ENCODE measurements around the gene C1QTNF4. TPM values are rescaled to one million over a fixed set of nuclear protein-coding genes. Genes with fewer than 3 reads are reported as not detected.
A peak's percentile ranks its signal among the peaks of the same experiment; 100 is the strongest.
"Not testable (repeated sequence)": the region's sequence is repeated elsewhere in the genome, so short reads cannot be mapped to it uniquely, and the experiment has no call there.

Gene C1QTNF4
- total RNA-seq, 1 donor from 2014 or later, result 4.3 TPM

DNA sequence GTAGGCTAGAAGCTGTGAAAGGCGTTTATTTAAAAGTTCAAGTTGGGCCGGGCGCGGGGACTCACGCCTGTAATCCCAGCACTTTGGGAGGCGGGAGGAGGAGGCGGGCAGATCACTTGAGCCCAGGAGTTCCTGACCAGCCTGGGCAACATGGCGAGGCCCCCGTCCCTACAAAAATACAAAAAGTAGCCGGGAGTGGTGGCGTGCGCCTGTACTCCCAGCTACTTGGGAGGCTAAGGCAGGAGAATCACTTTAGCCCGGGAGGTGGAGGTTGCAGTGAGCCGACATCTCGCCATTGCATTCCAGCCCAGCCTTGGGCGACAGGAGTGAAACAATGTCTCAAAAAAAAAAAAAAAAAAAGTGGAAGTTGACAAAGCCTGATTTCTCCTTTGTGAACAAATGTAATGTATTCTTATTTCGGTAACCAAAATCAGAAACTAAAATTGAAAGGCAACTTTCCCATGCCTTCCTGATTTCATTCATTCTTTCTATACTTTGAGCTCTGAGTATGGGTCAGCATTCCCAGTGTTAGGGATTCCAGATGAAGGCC is 28.0 kb downstream of the C1QTNF4 start:
- DNase-seq (ENCODE audit: low spot score), result no peak

DNA sequence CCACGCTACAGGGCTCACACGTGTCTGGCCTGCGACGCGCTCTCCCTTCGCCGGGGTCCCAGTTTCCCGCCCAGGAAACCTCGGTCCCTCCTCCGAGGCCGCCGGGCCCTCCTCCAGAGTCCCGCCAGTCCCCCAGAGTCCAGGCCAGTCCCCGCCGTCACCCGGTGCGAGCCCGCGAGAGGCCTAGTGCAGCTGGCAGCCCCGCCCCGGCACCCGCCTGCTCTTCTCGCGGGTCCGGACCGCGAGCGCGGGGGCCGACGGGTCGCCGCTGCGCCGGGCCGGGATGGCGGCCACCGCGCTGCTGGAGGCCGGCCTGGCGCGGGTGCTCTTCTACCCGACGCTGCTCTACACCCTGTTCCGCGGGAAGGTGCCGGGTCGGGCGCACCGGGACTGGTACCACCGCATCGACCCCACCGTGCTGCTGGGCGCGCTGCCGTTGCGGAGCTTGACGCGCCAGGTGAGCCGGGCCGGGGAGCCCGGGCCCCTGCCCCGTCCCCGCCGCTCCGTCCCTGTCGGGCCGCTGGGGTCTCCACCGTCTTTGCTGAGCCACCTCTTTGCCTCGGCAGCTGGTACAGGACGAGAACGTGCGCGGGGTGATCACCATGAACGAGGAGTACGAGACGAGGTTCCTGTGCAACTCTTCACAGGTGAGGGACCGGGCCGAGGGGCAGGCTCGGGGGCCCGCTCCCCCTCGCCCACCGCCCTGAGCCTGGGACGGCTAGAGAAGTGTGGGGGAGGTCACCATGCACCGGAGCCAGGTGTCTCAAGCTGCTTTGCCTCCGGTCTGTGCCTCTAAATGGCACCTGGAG is 28.7 kb downstream of the C1QTNF4 start, which contains the start of gene PTPMT1:
Gene PTPMT1, plus strand, starts transcription at position 260 of the 809 bp plus-strand sequence. Its CDS starts 24 bp downstream, at position 284.
- DNase-seq (ENCODE audit: low spot score), result peak; percentile 73

- no peak for DNase-seq (ENCODE audit: low spot score)
Observed at GRCh38 chr11:47564933-47565339, 29.3 kb downstream of the C1QTNF4 start.

DNA sequence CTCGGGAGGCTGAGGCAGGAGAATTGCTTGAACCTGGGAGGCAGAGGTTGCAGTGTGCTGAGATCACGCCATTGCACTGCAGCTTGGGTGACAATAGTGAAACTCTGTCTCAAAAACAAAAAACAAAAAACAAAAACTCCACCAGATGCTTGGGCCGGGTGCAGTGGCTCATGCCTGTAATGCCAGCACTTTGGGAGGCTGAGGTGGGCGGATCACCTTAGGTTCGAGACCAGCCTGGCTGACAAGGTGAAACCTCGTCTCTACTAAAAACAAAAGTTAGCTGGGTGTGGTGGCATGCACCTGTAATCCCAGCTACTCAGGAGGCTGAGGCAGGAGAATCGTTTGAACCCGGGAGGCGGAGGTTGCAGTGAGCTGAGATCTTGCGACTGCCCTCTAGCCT is 29.8 kb downstream of the C1QTNF4 start:
- not testable (repeated sequence) for DNase-seq (ENCODE audit: low spot score)

- DNase-seq (ENCODE audit: low spot score), result not testable (repeated sequence)
Observed at GRCh38 chr11:47562393-47562792, 31.8 kb downstream of the C1QTNF4 start.

DNA sequence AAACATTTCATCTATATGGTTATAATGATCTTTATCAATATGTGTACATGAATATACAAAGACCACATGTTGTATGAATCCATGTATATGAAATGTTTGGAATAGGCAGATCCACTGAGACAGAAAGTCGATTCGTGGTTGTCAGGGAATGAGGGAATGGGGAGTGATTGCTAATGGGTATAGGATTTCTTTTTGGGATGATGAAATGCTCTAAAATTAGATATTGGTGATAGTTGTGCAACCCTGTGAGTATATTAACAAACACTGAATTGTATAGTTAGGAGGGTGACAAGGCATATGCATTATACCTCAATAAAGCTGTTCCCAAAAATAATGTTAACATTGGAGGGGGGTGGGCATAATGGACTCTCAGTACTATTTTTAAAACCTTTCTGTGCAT is 33.8 kb downstream of the C1QTNF4 start:
- no peak for DNase-seq (ENCODE audit: low spot score)

DNA sequence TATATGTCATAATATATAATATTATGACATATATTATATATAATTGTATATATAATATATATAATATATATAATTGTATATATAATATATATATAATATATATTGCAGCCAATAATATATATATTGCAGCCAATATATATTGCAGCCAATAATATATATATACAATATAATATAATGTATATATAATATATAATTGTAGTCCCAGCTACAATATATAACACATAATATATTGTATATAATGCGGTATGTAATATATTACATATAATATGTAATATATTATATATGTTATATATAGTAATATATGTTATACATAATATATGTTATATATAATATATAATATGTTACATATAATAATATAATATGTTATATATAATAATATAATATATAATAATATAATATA is 35.5 kb downstream of the C1QTNF4 start:
- DNase-seq (ENCODE audit: low spot score), result no peak

DNA sequence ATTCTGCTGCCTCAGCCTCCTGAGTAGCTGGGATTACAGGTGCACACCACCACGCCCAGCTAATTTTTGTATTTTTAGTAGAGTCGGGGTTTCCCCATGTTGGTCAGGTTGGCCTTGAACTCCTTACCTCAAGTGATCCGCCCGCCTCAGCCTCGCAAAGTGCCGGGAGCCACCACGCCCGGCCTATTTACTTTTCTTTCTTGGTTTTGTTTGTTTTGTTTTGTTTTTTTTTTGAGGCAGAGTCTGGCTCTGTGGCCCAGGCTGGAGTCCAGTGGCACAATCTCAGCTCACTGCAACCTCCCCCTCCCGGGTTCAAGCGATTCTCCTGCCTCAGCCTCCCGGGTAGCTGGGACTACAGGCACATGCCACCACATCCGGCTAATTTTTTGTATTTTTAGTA is 37.2 kb downstream of the C1QTNF4 start:
- DNase-seq (ENCODE audit: low spot score), result not testable (repeated sequence)

DNA sequence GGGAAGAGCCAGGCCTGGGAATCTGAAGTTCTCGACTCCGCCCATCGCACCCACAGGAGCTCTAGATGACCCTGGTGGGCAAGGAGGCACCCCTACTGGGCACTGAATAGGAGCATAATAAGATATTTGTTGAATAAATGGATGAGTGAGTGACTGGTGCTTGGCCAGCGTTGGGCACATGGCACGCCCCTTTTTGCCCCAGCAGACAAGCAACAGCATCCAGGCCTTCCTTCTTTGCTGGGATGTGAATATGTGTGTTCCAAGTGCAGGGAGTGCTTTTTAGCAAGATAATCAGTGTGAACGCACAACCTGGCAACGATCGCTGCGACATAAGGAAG is 40.8 kb downstream of the C1QTNF4 start:
- DNase-seq (ENCODE audit: low spot score), result no peak

DNA sequence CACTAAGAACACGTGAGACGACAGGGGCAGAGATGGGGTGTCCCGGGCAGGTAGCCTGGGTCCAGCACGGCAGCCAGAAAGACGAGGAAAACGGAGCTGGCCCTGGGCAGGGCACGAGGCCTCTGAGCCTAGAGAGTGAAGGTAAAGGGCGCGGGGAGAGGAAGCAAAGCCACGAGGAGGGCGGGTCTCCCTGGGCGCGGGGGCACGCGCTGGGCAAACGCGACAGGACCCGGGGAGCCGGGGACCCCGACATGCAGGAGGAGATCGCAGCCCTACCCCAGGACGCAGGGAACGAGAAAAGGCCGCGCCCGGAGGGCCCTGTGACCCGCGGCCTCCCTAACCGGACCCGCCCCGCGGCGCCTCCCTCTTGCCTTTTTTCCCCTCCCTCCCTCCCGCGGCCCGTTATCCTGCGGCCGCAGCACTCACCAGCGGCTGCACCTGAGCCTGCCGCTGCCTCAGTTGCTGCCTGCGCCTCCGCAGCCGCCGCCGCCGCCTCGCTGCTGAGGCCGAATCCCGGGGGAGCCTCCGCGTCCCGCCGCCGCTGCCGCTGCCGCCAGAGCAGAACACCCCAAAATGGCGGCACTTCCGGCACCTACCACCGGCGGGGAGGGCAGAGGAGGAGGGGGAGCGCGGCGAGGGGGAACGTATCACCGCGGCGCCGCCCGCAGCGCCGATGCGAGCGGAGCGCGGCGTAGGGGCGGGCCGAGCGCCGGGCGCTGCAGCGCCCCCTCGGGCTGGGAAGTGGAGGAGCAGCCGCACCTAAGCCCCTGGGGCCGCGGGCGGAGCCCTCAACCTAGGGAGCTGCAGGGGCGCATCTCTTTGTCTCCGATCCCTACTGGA is 41.4 kb downstream of the C1QTNF4 start, which contains the start of gene CELF1:
Gene CELF1, minus strand, starts transcription at position 567 of the 840 bp plus-strand sequence. CDS start 53,609 bp downstream, outside the sequence.
- DNase-seq (ENCODE audit: low spot score), result peak; percentile 95

DNA sequence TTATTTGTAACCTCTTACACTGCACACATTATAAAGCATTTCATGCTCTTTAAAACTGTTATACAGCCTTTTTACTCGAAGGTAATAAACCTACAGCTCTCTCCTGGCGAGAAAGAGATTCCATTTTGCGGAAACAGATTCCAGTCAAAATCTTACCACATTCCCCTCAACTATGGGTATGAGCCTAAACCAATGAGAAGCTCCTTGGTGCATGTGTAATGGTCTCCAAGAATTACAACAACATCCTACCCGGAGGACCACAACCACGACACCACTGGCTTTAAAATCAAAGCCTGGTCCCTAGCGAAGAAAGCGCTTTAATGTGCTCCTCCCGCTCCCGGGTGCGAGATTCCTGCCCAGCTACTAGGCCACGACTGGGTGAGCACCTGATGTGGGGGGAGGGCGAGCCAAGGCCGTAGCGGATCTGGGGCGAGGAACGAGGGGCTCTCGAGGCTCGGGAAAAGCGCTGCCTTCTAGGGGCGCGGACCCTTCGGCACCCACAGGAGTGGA is 42.1 kb downstream of the C1QTNF4 start:
- peak; percentile 40 for DNase-seq (ENCODE audit: low spot score)

DNA sequence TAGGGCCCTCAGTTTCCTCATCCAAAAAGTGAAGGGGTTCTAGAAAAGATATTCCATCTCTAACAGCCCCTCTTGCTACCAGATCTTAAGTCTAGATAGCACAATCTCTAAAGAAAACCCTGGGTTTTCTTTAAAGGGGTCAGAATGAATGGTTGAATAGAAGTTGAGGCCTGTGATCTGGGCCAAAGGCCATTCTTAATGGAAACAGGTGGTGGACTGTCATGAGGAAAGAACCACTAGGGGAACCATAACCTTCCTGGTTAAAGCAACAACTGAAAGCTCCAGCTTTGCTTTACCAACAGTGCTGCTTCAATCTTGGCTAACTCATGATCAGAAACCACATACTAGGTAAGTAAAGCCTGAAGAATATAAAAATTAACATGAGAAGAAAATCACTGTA is 43.1 kb downstream of the C1QTNF4 start:
- no peak for DNase-seq (ENCODE audit: low spot score)

- no peak for DNase-seq (ENCODE audit: low spot score)
Observed at GRCh38 chr11:47550288-47551047, 43.7 kb downstream of the C1QTNF4 start.

DNA sequence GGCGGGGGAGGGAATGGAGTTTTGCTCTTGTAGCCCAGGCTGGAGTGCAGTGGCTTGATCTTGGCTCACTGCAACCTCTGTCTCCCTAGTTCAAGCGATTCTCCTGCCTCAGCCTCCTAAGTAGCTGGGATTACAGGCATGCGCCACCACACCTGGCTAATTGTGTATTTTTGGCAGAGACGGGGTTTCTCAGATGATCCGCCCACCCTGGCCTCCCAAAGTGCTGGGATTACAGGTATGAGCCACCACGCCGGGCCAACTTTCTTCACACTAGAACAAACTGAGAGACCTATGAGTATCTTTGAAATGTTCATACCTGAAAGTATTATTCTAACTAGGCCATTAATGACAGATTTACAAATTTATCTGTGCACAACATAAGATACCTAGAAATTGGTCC is 47.9 kb downstream of the C1QTNF4 start:
- DNase-seq (ENCODE audit: low spot score), result not testable (repeated sequence)

GRCh38 chr11:47545298-47545697 is 48.9 kb downstream of the C1QTNF4 start:
- DNase-seq (ENCODE audit: low spot score), result no peak

DNA sequence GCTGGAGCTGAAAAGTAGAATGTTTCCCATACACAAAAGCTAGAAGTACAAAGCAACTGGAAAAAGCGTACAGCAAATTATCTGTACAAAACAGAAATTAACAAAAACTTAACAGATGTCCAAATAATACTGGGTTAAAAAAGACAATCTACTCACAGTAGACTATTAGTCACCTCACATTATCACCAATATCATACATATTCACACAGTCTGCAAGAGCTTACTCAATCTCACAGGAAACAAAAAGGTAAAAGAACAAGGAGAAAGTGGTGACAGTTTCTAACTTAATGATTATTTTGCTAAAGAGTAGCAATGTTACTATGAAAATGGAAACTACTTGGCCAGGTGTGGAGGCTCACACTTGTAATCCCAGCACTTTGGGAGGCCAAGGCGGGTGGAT is 53.1 kb downstream of the C1QTNF4 start:
- DNase-seq (ENCODE audit: low spot score), result no peak

DNA sequence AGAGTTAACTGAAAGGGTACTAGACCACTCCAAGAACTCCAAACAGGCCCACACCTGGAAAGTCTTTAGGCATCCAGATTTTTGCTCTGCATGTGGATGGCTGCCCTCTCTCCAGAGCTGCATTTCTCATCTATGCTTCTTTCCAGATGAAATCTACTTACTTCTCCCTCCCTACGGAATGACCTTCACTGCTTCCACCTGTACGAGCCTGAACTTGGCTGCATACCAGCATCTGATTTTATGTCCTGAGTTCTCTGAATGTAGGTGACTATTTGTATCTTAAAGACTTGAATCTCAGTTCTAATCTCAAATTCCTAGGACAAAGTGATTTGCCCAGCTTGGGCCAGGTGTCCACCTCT is 54.6 kb downstream of the C1QTNF4 start:
- DNase-seq (ENCODE audit: low spot score), result no peak

Measured in umbilical cord (tissue), 2 donors.